Renal cortical epithelial cell (primary cell): ENCODE measurements around the gene ADAMTSL5. TPM values are rescaled to one million over a fixed set of nuclear protein-coding genes. Genes with fewer than 3 reads are reported as not detected.

Experiments used
- DNase-seq: peaks from one replicate; pipeline ENCODE4 v3.0.0-alpha.2; 2011; ENCODE audit warnings: low read depth
- total RNA-seq: library from RNA; depleted of rRNA; stranded (reverse); fragments of >200 nt; gene quantifications from 2 replicates; pipeline ENCODE4 v1.2.3, GENCODE V29; 2014

ADAMTSL5 gene
- total RNA-seq, 1 donor from 2014 or later, result 5.0 TPM

DNA sequence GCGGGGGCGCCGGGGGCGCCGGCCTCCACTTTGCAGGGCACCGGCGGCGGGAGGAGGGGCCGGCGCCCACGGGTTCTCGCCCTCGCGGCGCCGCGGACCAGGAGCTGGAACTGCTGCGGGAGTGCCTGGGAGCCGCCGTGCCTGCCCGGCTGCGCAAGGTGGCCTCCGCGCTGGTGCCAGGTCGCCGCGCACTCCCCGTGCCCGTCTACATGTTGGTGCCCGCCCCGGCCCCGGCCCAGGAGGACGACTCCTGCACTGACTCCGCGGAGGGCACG, 45.7 kb downstream of the ADAMTSL5 start:
- no peak for DNase-seq

DNA sequence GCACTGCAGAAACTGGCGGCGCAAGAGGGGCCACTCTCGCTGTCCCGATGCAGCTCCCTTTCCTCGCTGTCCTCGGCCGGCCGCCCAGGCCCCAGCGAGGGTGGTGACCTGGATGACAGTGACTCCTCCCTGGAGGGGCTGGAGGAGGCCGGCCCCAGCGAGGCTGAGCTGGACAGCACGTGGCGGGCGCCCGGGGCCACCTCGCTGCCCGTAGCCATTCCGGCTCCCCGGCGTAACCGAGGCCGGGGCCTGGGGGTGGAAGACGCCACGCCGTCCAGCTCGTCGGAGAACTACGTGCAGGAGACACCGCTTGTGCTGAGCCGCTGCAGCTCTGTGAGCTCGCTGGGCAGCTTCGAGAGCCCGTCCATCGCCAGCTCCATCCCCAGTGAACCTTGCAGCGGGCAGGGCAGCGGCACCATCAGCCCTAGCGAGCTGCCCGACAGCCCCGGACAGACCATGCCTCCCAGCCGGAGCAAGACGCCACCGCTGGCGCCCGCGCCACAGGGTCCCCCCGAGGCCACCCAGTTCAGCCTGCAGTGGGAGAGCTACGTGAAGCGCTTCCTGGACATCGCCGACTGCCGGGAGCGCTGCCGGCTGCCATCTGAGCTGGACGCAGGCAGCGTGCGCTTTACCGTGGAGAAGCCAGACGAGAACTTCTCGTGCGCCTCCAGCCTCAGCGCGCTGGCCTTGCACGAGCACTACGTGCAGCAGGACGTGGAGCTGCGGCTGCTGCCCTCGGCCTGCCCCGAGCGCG, 46.2 kb downstream of the ADAMTSL5 start:
- no peak for DNase-seq

DNA sequence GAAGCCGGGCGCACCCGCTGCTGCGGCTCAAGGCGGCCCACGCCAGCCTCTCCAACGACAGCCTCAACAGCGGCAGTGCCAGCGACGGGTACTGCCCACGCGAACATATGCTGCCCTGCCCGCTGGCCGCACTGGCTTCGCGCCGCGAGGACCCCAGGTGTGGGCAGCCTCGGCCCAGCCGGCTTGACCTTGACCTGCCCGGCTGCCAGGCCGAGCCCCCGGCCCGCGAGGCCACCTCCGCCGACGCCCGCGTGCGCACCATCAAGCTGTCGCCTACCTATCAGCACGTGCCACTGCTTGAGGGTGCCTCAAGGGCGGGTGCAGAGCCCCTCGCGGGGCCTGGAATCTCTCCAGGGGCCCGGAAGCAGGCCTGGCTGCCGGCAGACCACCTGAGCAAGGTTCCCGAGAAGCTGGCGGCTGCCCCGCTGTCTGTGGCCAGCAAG, 46.8 kb downstream of the ADAMTSL5 start:
- DNase-seq, result no peak

DNA sequence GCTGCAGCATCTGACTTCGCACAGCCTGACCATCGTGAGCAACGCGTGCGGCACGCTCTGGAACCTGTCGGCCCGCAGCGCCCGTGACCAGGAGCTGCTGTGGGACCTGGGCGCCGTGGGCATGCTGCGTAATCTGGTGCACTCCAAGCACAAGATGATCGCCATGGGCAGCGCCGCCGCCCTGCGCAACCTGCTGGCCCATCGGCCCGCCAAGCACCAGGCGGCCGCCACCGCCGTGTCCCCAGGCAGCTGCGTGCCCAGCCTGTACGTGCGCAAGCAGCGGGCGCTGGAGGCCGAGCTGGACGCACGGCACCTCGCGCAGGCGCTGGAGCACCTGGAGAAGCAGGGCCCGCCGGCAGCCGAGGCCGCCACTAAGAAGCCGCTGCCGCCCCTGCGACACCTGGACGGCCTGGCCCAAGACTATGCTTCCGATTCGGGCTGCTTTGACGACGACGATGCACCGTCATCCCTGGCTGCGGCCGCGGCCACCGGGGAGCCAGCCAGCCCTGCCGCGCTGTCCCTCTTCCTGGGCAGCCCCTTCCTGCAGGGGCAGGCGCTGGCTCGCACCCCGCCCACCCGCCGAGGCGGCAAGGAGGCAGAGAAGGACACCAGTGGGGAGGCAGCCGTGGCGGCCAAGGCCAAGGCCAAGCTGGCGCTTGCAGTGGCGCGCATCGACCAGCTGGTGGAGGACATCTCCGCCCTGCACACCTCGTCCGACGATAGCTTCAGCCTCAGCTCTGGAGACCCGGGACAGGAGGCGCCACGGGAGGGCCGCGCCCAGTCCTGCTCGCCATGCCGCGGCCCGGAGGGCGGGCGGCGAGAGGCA, 47.4 kb downstream of the ADAMTSL5 start:
- DNase-seq, result peak; percentile 19

DNA sequence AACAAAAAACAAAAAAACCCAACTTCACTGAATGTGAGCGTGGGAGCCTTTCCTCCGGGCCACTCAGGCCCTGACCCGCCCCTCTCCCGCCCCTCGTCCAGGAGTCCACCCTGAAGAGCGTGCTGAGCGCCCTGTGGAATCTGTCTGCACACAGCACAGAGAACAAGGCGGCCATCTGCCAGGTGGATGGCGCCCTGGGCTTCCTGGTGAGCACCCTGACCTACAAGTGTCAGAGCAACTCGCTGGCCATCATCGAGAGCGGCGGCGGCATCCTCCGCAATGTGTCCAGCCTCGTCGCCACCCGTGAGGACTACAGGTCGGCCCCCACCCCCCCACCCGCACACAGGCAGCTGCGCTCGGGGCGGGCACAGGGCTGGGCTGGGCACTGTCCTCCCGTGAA, 51.0 kb downstream of the ADAMTSL5 start:
- no peak for DNase-seq

DNA sequence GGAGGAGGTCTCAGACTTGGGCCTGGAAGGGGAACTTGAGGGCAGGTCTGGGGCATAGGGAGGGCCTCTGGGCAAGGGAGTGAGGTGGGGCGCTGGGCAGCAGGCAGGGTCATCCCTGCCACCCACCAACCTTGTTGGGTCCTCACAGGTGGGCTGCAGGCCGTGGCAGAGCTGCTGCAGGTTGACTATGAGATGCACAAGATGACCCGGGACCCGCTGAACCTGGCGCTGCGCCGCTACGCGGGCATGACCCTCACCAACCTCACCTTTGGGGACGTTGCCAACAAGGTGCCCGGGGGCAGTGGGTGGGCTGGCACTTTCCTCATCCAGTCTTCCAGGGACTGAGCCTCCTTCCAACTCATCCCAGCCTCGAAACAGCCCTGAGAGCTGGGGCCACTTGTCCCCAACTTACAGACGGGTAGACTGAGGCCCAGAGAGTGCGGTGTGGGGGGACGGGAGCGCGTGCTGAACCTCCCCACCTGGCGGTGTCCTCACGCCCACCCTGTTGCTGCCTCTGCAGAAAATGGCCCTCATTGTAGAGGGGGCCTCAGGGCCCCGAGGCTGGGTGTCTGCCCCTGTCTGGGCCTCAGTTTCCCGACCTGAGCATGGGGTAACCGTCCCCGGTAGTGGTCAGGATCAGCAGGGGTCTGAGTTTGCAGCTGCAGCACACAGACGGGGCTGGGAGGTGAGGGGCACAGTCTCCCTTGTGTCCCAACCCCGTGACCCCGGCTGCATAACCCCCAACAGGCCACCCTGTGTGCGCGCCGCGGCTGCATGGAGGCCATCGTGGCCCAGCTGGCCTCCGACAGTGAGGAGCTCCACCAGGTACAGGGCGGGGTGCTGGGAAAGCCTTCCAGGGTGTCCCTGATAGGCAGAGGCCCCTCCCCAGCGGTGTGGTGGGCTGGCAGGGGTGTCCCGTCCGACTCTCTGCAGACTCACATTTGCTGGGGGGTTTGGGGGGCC, 52.5 kb downstream of the ADAMTSL5 start:
- no peak for DNase-seq

DNA sequence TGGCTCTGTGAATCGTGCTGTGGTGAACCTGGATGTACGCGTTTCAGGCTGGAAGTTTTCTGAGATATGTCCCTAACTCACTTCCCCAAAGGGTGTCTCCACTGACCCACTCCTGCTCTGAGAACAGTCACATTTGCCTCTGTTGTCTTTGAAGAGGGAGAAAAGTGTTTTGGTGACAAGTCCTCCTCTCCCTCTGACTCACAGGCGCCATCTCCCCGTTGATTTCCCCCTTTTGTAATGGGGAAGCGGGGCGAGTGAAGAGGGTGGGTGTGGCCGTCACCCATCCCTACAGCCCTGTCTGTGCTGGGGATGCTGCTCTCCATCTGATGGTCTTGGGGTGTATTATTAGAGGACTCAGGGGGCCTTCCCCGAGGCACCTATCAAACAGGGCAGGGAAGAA, 53.3 kb downstream of the ADAMTSL5 start:
- no peak for DNase-seq

DNA sequence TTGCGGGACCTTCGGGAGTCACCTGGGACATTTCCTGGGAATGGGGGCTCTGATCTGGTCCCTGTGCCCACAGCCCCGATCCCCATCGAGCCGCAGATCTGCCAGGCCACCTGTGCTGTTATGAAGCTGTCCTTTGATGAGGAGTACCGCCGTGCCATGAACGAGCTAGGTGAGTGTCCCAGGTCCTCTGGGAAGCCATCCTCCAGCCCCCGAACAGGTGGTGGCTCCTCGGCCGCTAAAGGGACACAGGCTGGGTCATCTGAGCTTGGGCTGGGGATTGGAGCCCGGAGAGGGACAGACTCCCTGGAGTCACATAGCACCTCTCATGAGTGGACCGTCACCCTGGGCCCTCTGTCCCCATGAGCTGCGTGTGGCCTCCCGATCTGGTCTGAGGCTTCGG, 54.9 kb downstream of the ADAMTSL5 start:
- no peak for DNase-seq

DNA sequence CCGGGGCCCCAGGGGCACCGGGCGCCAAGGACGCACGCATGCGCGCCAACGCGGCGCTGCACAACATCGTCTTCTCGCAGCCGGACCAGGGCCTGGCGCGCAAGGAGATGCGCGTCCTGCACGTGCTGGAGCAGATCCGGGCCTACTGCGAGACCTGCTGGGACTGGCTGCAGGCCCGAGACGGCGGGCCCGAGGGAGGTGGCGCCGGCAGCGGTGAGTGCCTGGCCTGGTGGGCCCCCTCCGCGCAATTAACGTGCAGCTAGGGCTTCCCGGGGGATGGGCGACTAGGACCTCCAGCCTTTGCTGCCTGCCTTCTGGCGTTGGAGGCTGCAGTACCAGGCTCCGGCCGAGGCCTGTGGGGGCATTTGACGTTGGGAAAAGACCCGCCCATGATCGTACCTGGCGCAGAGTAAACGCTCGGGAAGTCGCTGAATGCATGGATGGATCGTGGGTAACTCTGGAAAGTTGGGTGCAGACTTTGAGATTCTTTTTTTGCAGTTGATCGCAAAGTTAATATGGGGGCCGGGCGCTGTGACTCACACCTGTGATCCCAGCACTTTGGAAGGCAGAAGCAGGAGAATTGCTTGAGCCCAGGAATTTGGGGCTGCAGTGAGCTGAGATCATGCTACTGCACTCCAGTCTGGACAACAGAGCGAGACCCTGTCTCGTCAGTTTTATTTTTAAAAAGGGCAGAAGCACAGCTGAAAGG, 55.6 kb downstream of the ADAMTSL5 start:
- DNase-seq, result no peak

DNA sequence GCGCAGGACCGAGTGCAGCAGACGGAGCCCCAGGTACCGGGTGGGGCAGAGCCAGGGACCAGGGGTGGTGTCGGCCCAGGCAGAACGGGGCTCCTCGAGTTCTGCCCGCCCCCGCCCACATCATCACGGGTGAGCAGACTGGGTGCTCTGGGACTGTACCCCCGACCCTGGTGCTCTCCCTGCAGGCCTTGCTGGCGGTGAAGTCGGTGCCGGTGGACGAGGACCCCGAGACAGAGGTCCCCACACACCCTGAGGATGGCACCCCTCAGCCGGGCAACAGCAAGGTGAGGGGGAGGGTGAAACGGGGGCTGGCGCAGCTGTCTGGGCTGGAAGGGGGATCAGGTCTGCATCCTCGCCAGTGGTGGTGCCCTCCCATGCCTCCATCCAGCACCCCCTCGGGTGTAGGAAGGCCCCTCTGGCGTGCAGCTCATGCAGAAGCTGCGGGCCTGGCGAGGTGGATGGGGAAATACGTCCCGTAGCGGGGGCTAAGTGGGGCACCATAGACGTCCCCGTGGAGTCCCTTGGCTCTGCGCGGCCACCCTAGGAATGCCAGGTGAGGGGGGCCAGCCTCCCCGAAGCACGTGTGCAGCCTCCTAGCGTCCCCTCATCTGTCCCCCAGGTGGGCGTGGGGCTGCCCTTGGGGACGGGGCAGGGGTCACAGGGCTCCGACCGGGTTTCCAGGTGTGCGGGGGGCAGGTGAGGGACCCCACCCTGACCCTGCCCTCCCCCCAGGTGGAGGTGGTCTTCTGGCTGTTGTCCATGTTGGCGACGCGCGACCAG, 56.5 kb downstream of the ADAMTSL5 start:
- DNase-seq, result no peak

DNA sequence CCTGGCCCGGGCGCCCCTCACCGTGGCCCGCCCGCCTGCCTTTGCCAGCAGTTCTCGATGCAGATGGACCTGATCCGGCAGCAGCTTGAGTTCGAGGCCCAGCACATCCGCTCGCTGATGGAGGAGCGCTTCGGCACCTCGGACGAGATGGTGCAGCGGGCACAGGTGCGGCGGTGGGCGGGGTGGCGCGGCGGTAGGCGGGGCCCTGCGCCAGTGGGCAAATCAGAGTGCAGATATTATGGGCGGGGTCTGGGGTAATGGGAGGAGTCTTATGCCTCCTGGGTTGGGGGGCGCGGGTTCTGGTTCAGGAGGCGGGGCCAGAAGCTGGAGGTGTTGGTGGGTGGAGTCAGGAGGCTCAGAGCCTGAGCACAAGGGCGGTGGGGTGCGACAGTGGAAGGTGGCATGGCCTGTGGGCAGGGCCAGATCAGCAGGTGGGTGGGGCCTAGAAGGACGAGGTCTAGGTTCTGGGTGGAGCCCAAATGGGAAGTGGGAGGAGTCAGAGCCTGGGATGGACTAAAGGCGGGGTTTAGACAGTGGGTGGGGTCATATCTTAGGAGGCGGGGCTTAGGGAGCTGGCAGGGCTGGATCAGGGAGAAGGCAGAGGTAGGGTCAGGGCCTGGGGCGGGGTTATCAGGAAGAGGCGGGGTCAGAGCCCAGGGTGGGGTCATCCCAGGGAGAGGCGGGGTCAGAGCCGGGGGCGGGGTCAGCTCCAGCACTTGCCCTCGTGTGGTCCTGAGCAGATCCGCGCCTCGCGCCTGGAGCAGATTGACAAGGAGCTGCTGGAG, 57.3 kb downstream of the ADAMTSL5 start:
- peak; percentile 18 for DNase-seq

Other genes with a start within 250 kb of the ADAMTSL5 start
- gene CIRBP, start 243.7 kb downstream of the ADAMTSL5 start, total RNA-seq, result 174 and 314 TPM in 2 replicates
- gene FAM174C, start 237.5 kb downstream of the ADAMTSL5 start, total RNA-seq, result 13.9 and 21.5 TPM in 2 replicates
- gene EFNA2, start 227.1 kb downstream of the ADAMTSL5 start, total RNA-seq, result 0.10 TPM in 1 of 2 replicates, not detected in the other
- 56.8 and 70.2 TPM in 2 replicates for gene NDUFS7, start 129.1 kb downstream of the ADAMTSL5 start, total RNA-seq
- gene GAMT, start 111.5 kb downstream of the ADAMTSL5 start, total RNA-seq, result 13.4 and 15.4 TPM in 2 replicates
- 49.2 and 96.9 TPM in 2 replicates for gene DAZAP1, start 105.4 kb downstream of the ADAMTSL5 start, total RNA-seq
- gene RPS15, start 74.6 kb downstream of the ADAMTSL5 start, total RNA-seq, result 442 and 500 TPM in 2 replicates
- gene APC2, start 62.9 kb downstream of the ADAMTSL5 start, total RNA-seq, result 0.05 TPM in 1 of 2 replicates, not detected in the other
- 26.4 and 31.4 TPM in 2 replicates for gene C19orf25, start 33.8 kb downstream of the ADAMTSL5 start, total RNA-seq
- 1.6 and 4.9 TPM in 2 replicates for gene PCSK4, start 22.7 kb downstream of the ADAMTSL5 start, total RNA-seq
- gene REEP6, start 21.8 kb downstream of the ADAMTSL5 start, total RNA-seq, result 4.9 and 8.7 TPM in 2 replicates
- not detected in 2 replicates for gene PLK5, start 11.1 kb upstream of the ADAMTSL5 start, total RNA-seq
- 57.7 and 80.1 TPM in 2 replicates for gene MEX3D, start 55.3 kb upstream of the ADAMTSL5 start, total RNA-seq
- 57.5 and 98.2 TPM in 2 replicates for gene MBD3, start 79.8 kb upstream of the ADAMTSL5 start, total RNA-seq
- gene UQCR11, start 92.4 kb upstream of the ADAMTSL5 start, total RNA-seq, result 48.3 and 76.2 TPM in 2 replicates
- gene TCF3, start 139.6 kb upstream of the ADAMTSL5 start, total RNA-seq, result 39.2 and 102 TPM in 2 replicates
- gene ONECUT3, start 240.5 kb upstream of the ADAMTSL5 start, total RNA-seq, result not detected in 2 replicates